K562 (cell line): Measurements from ENCODE around the gene DIS3L. TPM values are rescaled to one million over a fixed set of nuclear protein-coding genes. Genes with fewer than 3 reads are reported as not detected.

ENCODE experiments used
- ARID3A ChIP-seq: IDR thresholded peaks from 2 replicates; pipeline ENCODE4 v1.6.1; 2012; ENCODE audit warnings: low read depth, low read length, improper control_type of control experiment, borderline replicate concordance
- BCL6 ChIP-seq: fragments of 250-450 bp; sonication (Bioruptor Pico); IDR thresholded peaks from 2 replicates; pipeline ENCODE4 v1.4.0; 2020
- BHLHE40 ChIP-seq: IDR thresholded peaks from 2 replicates; pipeline ENCODE4 v1.6.1; 2011; ENCODE audit warnings: low read length, improper control_type of control experiment
- CBFA2T3 ChIP-seq: fragments of 450-650 bp; IDR thresholded peaks from 2 replicates; pipeline ENCODE4 v1.6.1; 2017
- DEAF1 ChIP-seq: fragments of 450-650 bp; formaldehyde crosslinking; IDR thresholded peaks from 2 replicates; pipeline ENCODE4 v1.4.0; 2020; ENCODE audit warnings: mild to moderate bottlenecking, moderate library complexity
- FOXP1 ChIP-seq: sonication (generic); formaldehyde crosslinking; IDR thresholded peaks from 2 replicates; pipeline ENCODE4 v1.8.0; 2022; ENCODE audit warnings: mild to moderate bottlenecking, missing genetic modification reagents
- GATAD2B ChIP-seq: fragments of 450-650 bp; IDR thresholded peaks from 2 replicates; pipeline ENCODE4 v1.6.1; 2017; ENCODE audit warnings: mild to moderate bottlenecking, borderline replicate concordance
- NCOA1 ChIP-seq: fragments of 450-650 bp; IDR thresholded peaks from 2 replicates; pipeline ENCODE4 v1.6.1; 2016; ENCODE audit warnings: low read depth
- NFRKB ChIP-seq: fragments of 450-650 bp; IDR thresholded peaks from 2 replicates; pipeline ENCODE4 v1.6.1; 2016; ENCODE audit warnings: low read depth
- NR0B1 ChIP-seq: fragments of 450-650 bp; IDR thresholded peaks from one replicate; pipeline ENCODE4 v1.6.1; 2018; ENCODE audit warnings: mild to moderate bottlenecking, moderate library complexity; ENCODE audit not compliant: partially characterized antibody
- NR2F6 ChIP-seq: fragments of 450-650 bp; formaldehyde crosslinking; IDR thresholded peaks from 2 replicates; pipeline ENCODE4 v1.4.0; 2020; ENCODE audit warnings: mild to moderate bottlenecking
- PTTG1 ChIP-seq: fragments of 450-650 bp; IDR thresholded peaks from 2 replicates; pipeline ENCODE4 v1.6.1; 2016; ENCODE audit warnings: low read depth, mild to moderate bottlenecking, missing genetic modification characterization, missing compliant biosample characterization
- RAD51 ChIP-seq: fragments of 450-650 bp; IDR thresholded peaks from 2 replicates; pipeline ENCODE4 v1.7.1; 2016; ENCODE audit warnings: low read depth, mild to moderate bottlenecking, borderline replicate concordance
- RBBP5 ChIP-seq: fragments of 200-600 bp; sonication (generic); IDR thresholded peaks from 2 replicates; pipeline ENCODE4 v1.6.1; 2012; ENCODE audit warnings: borderline replicate concordance, mild to moderate bottlenecking, low read length, control low read depth, inconsistent platforms; ENCODE audit not compliant: insufficient read depth, poor library complexity, severe bottlenecking
- RBFOX2 ChIP-seq: fragments of 200-400 bp; formaldehyde crosslinking; IDR thresholded peaks from 2 replicates; pipeline ENCODE4 v1.6.1; 2017; ENCODE audit warnings: low read depth, mild to moderate bottlenecking, low read length, moderate library complexity
- RBM15 ChIP-seq: fragments of 200-400 bp; formaldehyde crosslinking; IDR thresholded peaks from 2 replicates; pipeline ENCODE4 v1.6.1; 2018; ENCODE audit warnings: mild to moderate bottlenecking, low read length, moderate library complexity; ENCODE audit not compliant: insufficient read depth
- SIN3A ChIP-seq, 2 experiments: fragments of 150-350 bp in 1 of 2; IDR thresholded peaks; 2 replicates each; pipeline ENCODE4 v1.6.1; 2011 to 2016; ENCODE audit warnings: borderline replicate concordance in 2 of 2, low read depth in 2 of 2, low read length in 2 of 2, mild to moderate bottlenecking in 2 of 2, moderate library complexity in 2 of 2; ENCODE audit not compliant: control insufficient read depth in 1 of 2
- SOX6 ChIP-seq: fragments of 450-650 bp; IDR thresholded peaks from 2 replicates; pipeline ENCODE4 v1.6.1; 2014; ENCODE audit warnings: mild to moderate bottlenecking
- SRSF1 ChIP-seq: fragments of 200-400 bp; formaldehyde crosslinking; IDR thresholded peaks from 2 replicates; pipeline ENCODE4 v1.6.1; 2017; ENCODE audit warnings: mild to moderate bottlenecking, low read depth, low read length, moderate library complexity
- STAT5B ChIP-seq: fragments of 250-450 bp; sonication (Bioruptor Pico); IDR thresholded peaks from 2 replicates; pipeline ENCODE4 v1.8.0; 2021; ENCODE audit warnings: mild to moderate bottlenecking, inconsistent platforms
- TAF7 ChIP-seq: fragments of 450-650 bp; IDR thresholded peaks from 2 replicates; pipeline ENCODE4 v1.6.1; 2016; ENCODE audit warnings: missing genetic modification characterization, missing compliant biosample characterization
- TFE3 ChIP-seq: fragments of 450-650 bp; formaldehyde crosslinking; IDR thresholded peaks from 2 replicates; pipeline ENCODE4 v1.4.0; 2020; ENCODE audit warnings: mild to moderate bottlenecking, mixed read lengths
- ZC3H8 ChIP-seq: fragments of 450-650 bp; IDR thresholded peaks from 2 replicates; pipeline ENCODE4 v1.6.1; 2017
- ZNF224 ChIP-seq: sonication (generic); formaldehyde crosslinking; IDR thresholded peaks from 2 replicates; pipeline ENCODE4 v1.8.0; 2022; ENCODE audit warnings: mild to moderate bottlenecking, missing genetic modification reagents
- ZNF324 ChIP-seq: fragments of 250-450 bp; sonication (Bioruptor Pico); IDR thresholded peaks from 2 replicates; pipeline ENCODE4 v1.4.0; 2020; ENCODE audit warnings: mild to moderate bottlenecking
- polyA plus RNA-seq, 8 experiments: library from polyadenylated mRNA; depleted of rRNA in 4 of 8; stranded (reverse) in 5 of 8; unstranded in 3 of 8; fragments of >200 nt; fragmentation: Nextera tagmentation in 2 of 8; fragmentation: Illumina TruSeq in 1 of 8; extraction: Ambion mirVana in 2 of 8; extraction: Trizol in 1 of 8; gene quantifications; 2 replicates each; pipeline versions ENCODE4 v1.2.1 to v1.2.3, GENCODE V29; 2011 to 2014; ENCODE audit warnings: inconsistent platforms in 1 of 8, missing spikeins in 1 of 8
- total RNA-seq, 7 experiments: library from RNA; depleted of rRNA in 6 of 7; stranded (reverse); fragments of >200 nt in 6 of 7; fragmentation: Illumina TruSeq in 2 of 7; extraction: Trizol in 2 of 7; gene quantifications; 2 replicates each; pipeline versions ENCODE4 v1.2.1 to v1.2.3, GENCODE V29; 2011 to 2021; ENCODE audit warnings: low replicate concordance in 1 of 7

DIS3L gene
- total and polyA plus RNA-seq, 9 of the 15 experiments (the other 6 are each of a cell fraction or from before 2014, with no cell fraction given): 5.9 to 34.6 (median 16.9) TPM

- TF ChIP-seq PTTG1 (tag) (no peak), TFE3 (CRISPR knock-in tag) (no peak), ZNF324 (CRISPR knock-in tag) (no peak), CBFA2T3 (peak; percentile 90), STAT5B (no peak), ZNF224 (CRISPR knock-in tag) (no peak), NCOA1 (peak; percentile 28; the same call in 1 of the 2 replicates), SRSF1 (no peak), RBM15 (no peak), NR0B1 (no peak), RBFOX2 (no peak), SIN3A (IDR thresholded peaks at IDR 0.05; ENCODE audit: borderline replicate concordance in 2 of 2, control insufficient read depth in 1 of 2, low read depth in 2 of 2, low read length in 2 of 2) (peak in 1 of 2 experiments; percentile 33; a peak in 1 of 4 replicates), DEAF1 (CRISPR knock-in tag) (no peak), BCL6 (CRISPR knock-in tag) (no peak), RAD51 (no peak), TAF7 (tag) (no peak), FOXP1 (CRISPR knock-in tag) (no peak), NFRKB (no peak), RBBP5 (no peak), BHLHE40 (peak; percentile 44; the same call in 1 of the 2 replicates), ZC3H8 (no peak), ARID3A (no peak), GATAD2B (no peak), SOX6 (peak; percentile 88), NR2F6 (no peak)
Measured at GRCh38 chr15:66323312-66323928, 30.1 kb downstream of the DIS3L start (continued).
